NCI-H446 treated with DMSO at 0.1 percent for 48 hours (cell line): ENCODE results near the gene BBS4.
"Not testable (repeated sequence)": the region's sequence is repeated elsewhere in the genome, so short reads cannot be mapped to it uniquely, and the experiment has no call there.

ENCODE experiments used
- DNase-seq: peaks from one replicate; lab custom pipeline; 2025; lab: John Stamatoyannopoulos, UW

BBS4 gene

GRCh38 chr15:72700076-72700475 lies 14.1 kb downstream of the BBS4 start:
- no peak for DNase-seq

DNA sequence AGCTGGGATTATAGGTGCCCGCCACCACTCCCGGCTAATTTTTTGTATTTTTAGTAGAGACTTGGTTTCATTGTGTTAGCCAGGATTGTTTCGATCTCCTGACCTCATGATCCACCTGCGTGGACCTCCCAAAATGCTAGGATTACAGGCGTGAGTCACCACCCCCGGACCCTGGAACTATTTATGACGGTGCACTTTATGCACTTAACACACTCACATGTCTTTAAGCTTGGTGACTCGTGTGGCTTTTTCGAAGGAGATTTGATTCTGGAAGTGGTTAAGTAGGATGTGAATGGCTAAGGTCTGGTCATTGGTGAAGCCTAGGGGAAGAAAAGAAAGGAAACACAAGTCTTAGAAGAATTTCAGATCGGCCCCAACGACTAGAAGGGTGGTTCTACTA lies 20.3 kb downstream of the BBS4 start:
- DNase-seq = no peak

DNA sequence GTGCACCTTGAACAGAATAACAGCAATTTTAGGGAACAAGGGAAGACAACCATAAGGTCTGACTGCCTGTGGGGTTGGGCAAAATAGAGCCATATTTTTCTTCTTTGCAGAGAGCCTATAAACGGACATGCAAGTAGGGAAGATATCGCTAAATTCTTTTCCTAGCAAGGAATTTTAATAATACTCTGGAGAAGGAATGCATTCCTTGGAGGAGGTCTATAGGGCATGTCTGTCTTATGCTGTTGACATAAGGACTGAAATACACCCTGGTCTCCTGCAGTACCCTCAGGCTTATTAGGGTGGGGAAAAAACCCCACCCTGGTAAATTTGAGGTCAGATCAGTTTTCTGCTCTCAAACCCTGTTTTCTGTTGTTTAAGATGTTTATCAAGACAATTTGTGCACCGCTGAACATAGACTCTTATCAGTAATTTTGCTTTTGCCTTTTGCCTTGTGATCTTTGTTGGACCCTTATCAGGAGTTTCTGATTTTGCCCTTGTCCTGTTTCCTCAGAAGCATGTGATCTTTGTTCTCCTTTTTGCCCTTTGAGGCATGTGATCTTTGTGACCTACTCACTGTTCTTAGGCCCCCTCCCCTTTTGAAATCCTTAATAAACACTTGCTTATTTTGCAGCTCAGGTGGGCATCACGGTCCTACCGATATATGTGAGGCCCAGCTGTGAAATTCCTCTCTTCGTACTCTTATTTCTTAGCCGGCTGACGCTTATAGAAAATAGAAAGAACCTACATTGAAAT lies 22.7 kb downstream of the BBS4 start:
- DNase-seq = not testable (repeated sequence)

DNA sequence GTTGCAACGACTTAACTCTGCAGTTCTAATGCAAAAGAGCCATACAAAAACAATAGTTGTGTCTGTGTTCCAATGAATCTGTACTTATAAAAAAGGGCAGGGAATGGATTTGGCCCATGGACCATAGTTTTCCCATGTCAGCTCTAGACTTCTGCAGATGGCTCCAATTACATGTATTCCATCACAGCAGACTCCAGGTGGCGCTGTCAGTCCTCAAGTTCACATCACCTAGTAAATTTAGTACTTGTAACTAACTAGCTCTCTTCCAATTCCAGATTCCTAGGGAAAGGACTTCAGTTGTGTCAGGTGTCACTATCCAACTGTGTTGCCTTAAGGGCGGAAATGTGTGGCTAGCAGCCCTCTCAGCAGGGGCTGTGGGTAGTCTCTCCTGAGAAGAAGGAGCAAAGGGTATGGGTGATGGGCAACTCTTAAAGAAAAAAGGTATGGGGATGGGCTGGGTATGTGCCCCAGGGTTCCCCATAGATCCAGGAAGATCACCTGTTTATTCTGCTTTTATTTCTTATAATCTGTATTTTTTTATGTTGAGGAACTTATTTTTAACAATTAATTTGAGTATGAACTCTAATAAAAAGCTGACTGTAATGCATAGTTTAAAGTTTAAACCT lies 36.2 kb downstream of the BBS4 start:
- DNase-seq = peak; percentile 31

DNA sequence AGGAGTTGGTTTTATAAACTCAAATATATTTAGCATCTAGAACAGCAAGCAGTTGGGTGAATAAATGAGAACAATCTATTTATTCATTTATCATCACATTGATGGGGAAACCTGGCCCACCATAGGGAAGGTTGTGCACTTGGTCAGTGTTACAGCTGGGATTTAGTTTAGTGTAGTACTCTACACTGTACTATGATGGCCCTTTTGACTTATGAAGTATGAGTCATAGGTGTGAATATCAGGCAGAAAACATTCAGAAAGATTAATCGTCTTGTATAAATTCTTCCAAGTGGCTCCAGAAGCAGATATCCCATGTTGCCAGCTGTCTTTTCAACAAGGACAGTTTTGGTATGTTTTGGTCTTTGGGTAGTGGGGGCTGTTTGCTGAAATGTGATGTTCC lies 38.0 kb downstream of the BBS4 start:
- no peak for DNase-seq

DNA sequence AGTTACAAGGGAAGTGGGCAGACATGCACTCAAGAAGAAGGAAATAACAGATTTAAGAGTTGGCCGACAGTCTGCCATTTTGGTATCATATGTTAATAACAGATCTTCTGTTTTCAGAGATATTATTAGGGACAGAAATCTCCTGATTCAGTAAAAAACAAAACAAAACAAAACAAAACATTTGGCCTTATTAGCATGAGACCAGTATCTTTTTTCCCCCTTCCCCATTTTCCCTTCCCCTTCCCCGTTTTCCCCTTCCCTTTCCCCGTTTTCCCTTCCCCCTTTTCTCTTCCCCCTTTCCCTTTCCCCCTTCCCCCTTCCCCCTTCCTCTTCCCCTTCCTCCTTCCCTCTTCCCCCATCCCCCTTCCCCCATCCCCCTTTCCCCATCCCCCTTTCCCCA lies 39.4 kb downstream of the BBS4 start:
- no peak for DNase-seq

- not testable (repeated sequence) for DNase-seq
Measured at GRCh38 chr15:72725851-72726250, 39.8 kb downstream of the BBS4 start.

GRCh38 chr15:72727154-72727553 lies 41.1 kb downstream of the BBS4 start:
- DNase-seq = no peak

DNA sequence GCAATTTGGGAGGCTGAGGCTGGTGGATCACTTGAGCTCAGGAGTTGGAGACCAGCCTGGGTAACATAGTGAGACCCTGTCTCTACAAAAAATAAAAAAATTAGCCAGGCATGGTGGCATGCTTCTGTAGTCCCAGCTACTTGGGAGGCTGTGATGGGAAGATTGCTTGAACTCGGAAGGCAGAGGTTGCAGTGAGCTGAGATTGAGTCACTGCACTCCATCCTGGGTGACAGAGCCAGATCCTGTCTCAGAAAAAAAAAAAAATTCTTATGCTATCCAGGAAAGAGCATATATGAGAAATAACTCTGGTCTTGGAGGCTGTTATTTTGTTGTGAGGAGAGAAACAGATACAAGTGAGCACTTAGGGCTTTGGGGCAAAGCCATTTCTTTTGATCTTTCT lies 42.2 kb downstream of the BBS4 start:
- DNase-seq = not testable (repeated sequence)

GRCh38 chr15:72728821-72729220 lies 42.8 kb downstream of the BBS4 start:
- DNase-seq = no peak

- DNase-seq = no peak
Measured at GRCh38 chr15:72732086-72732485, 46.1 kb downstream of the BBS4 start.

DNA sequence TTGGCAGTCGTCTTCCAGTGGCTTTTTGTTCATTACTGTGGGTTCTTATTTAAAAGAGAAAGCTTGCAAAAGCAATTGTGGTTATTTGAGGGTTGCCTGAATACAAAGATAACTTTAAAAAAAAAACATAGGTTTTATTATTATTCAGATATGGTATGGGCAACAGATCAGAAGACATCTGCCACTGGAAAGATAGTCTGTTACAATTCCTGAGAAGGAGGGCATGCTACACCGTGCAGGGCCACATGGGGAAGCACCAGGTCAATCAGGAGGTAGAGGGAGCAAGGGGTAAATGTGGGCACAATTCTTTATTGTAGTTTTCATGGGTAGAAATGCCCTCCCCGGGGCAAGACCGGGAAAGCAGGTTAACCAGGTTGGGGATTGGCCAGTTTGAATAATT lies 46.5 kb downstream of the BBS4 start:
- DNase-seq = no peak

DNA sequence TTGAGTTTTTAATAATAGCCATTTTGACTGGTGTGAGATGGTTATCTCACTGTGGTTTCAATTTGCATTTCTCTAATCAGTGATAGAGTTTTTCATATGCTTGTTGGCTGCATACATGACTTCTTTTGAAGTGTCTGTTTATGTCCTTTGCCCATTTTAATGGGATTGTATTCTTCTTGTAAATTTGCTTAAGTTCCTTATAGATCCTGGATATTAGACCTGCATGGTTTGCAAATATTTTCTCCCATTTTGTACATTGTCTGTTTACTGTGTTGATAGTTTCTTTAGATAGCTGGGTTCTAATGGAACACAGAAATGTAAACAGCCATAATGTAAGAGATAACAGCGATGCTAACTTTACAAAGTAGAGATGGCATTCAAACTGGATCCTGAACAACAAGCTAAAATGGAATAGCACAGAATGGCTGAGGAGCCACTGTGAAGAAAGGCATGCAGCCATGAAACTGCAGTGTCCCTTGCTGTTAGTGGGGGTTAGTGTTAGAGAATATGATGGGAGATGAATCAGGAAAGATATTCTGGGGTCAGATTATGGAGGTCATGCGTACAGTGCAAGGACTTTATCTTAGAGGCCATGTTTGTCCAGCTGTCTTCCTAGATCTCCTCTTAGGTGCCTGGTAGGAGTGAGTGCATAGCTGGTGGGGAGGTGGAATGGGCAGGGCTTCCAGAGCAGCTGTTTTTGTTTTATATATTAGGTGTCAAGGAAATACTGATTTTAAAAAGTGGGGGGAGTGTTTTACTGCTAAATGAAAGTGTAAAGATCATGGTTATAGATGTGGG lies 48.1 kb downstream of the BBS4 start:
- DNase-seq = no peak

DNA sequence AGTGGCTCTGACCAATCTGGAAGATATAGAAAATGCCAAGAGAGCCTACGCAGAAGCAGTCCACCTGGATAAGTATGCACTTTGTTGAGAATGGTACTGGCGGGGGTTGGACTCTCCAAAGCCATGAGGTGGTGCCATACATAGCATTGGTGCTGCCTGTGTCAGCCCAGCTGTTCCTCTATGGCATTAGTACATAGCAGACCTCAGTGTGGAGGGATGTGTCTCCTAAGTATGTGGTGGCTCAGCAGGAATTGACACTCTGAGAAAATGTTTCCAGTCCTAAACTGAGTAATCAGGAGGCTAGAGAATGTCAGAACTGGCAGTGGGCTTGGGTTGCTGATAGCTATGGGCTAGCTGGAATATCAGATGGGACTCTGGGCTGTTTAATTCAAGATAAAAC lies 49.1 kb downstream of the BBS4 start:
- no peak for DNase-seq

- no peak for DNase-seq
Measured at GRCh38 chr15:72737061-72737460, 51.1 kb downstream of the BBS4 start.

- no peak for DNase-seq
Measured at GRCh38 chr15:72737723-72738122, 51.7 kb downstream of the BBS4 start.

GRCh38 chr15:72740219-72740618 lies 54.2 kb downstream of the BBS4 start:
- no peak for DNase-seq

DNA sequence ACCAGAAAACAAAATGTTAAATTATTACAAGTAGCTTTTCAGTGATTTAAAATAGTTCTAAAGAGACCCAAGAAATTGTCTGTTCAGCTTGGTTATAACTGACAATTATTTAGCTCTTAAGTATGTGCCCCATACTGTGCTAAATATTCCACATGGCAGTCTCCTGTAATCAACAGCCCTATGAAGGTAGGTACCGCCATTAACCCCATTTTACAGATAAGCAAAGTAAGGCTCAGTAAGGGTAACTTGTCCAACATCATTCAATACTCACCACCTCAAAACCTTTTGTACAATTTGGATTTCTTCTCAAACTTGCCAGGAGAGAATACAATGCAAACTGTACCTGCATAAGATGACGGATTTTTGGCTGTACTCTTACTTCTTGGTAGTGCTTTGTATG lies 63.7 kb downstream of the BBS4 start:
- DNase-seq = no peak

GRCh38 chr15:72751751-72752455 lies 65.9 kb downstream of the BBS4 start:
- DNase-seq = no peak

GRCh38 chr15:72754096-72754495 lies 68.1 kb downstream of the BBS4 start:
- no peak for DNase-seq

DNA sequence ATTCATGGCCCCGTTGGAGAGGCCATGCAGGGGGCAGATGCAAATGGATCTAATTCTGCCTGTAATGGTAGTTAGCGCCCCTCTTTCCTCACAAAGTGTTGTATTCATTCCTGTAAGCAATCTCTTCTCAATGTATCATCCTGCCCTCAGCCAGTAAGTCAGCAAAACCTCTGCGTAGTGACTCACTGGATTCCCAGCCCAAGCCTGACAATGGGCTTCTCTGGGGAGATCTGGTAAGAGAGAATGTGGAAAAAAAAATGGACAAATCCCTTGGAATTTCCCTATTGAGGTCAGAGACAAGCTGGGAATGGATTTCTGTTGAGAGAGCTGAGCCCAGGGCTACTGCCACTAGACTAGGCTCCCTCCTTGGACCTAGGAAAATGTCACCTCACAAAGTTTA lies 72.2 kb downstream of the BBS4 start:
- no peak for DNase-seq

GRCh38 chr15:72760590-72761260 lies 74.7 kb downstream of the BBS4 start:
- no peak for DNase-seq
